GM12801 (cell line): ENCODE measurements around the gene VTI1A.

Source experiments
- TF ChIP-seq, protein P1 (sequence below): IDR thresholded peaks from one replicate; pipeline ENCODE4 v1.5.1; 2011; ENCODE audit warnings: control low read depth; ENCODE audit not compliant: insufficient read length; ENCODE audit errors: extremely low read depth

VTI1A gene

DNA sequence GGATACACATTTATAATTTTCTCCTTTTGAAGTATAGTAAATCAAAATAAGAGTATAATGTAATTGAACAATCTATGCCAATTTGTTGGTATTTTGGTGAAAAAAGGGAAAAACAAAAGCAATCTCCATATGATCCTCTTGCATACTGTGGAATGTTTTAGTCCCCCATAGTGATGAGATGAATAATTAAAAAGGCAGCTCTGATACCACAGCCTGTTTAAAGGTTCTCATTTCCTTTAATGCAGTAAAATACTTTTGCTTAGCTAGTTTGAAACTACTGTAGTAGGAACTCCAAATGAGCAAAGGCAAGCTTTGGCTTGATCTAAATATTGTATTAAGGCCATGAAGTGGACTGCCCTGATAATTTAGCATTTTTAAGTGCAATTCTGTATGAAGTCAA is 77.6 kb downstream of the VTI1A start:
- TF ChIP-seq, protein P1, sequence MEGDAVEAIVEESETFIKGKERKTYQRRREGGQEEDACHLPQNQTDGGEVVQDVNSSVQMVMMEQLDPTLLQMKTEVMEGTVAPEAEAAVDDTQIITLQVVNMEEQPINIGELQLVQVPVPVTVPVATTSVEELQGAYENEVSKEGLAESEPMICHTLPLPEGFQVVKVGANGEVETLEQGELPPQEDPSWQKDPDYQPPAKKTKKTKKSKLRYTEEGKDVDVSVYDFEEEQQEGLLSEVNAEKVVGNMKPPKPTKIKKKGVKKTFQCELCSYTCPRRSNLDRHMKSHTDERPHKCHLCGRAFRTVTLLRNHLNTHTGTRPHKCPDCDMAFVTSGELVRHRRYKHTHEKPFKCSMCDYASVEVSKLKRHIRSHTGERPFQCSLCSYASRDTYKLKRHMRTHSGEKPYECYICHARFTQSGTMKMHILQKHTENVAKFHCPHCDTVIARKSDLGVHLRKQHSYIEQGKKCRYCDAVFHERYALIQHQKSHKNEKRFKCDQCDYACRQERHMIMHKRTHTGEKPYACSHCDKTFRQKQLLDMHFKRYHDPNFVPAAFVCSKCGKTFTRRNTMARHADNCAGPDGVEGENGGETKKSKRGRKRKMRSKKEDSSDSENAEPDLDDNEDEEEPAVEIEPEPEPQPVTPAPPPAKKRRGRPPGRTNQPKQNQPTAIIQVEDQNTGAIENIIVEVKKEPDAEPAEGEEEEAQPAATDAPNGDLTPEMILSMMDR: no peak

- TF ChIP-seq, protein P1: no peak
These were observed 78.2 kb downstream of the VTI1A start for GRCh38 chr10:112525200-112525599.

DNA sequence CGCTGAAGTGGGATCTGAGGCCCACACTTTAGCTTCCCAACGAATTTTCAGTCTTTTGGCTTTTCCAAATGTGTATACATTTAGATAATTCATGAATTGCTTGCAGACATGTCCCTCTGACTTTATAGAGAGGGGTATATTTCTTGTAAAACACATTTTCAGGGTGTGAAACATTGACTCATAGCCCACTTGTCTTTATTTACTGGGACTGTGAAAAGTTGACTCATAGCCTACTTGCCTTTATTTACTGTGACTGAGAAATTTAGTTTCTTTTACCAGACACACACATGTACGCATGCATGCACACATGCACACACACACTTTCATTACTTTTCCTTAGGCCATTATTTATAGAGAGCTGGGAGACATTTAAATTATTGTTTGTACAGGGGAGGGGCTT is 79.1 kb downstream of the VTI1A start:
- TF ChIP-seq, protein P1: no peak

- TF ChIP-seq, protein P1: no peak
These were observed 79.9 kb downstream of the VTI1A start for GRCh38 chr10:112526906-112527305.

DNA sequence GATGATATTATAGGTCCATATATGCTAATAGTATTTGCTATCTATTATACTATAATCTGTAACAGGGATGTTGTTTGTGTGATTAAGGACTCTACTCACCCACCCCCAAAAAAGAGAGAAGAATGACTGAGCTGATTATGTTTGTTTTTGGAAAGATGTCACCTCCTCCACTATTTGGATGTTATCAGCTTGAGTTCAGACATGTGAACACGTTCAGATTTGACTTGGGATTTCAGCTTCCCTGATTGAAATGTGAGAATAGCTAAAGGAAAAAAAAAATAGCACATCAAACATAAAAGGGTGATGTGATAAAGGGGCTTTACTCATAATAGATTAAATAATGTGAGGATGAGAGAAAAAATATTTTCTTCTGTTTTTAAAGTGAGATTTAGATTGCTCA is 81.2 kb downstream of the VTI1A start:
- TF ChIP-seq, protein P1: no peak

DNA sequence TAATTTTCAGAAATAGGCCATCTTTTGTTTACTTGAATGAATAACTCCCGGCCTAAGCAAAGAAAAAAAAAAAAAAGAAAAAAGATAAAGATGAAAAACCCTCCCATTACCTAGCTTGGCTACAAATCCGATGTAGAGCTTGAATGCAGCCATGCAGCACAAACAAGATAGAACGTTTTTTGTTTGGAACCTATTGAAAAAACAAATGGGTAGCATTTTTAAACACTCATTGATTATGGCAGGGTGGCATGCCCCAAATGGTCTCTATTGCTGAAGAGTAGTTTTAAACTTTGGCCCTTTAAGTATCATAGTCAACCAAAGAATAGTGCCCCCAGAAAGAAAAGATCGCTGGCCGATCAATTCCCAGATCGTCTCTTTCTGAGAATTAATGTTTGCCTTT is 84.4 kb downstream of the VTI1A start:
- TF ChIP-seq, protein P1: no peak

DNA sequence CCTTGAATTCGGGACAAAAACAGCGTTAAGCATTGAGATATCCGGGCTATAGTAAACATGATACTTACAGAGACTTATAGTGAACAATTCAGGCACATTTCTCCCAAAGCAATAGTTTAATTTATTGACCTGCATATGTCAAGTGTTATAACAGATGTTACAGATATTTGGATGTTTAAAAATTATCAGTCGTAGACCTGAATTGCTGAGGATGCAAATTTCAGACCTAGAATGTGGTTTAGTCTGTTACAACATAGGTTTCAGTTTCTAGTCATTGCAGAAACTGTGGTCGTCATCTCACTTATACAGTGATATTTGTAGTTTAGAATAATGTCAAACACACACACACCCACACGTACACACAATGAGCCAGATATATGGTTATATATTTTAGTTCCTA is 85.2 kb downstream of the VTI1A start:
- TF ChIP-seq, protein P1: no peak

- TF ChIP-seq, protein P1: no peak
These were observed 85.9 kb downstream of the VTI1A start for GRCh38 chr10:112532956-112533355.
